ENCODE data around the gene MBTPS2.

GRCh38 chrX:21838937-21839333 lies 482 bp upstream of the MBTPS2 start:
- TF ChIP-seq CTCF (IDR thresholded peaks at IDR 0.05; ENCODE audit: low read depth, low read length, poor library complexity, severe bottlenecking) (no peak), EZH2phosphoT487 (IDR thresholded peaks at IDR 0.05; ENCODE audit: borderline replicate concordance, low read length) (no peak)

Data from DOHH2 (cell line).